Activated naive CD4-positive, alpha-beta T cell treated with anti-CD3 and anti-CD28 coated beads, Interleukin-2, amount 50 U/mL, for 72 hours (primary cell): ENCODE results near the gene KLK7. TPM values are rescaled to one million over a fixed set of nuclear protein-coding genes. Genes with fewer than 3 reads are reported as not detected.
"Not testable (repeated sequence)": the region's sequence is repeated elsewhere in the genome, so short reads cannot be mapped to it uniquely, and the experiment has no call there.

Experiments used
- ATAC-seq, 2 donors: fragments of 150-1000 bp; cut with Tn5 transposase; 2 replicates each; pipeline ENCODE4 v1.10.0; 2021; ENCODE audit warnings: mild to moderate bottlenecking in 2 of 2, moderate library complexity in 2 of 2
- DNase-seq, 2 donors: peaks; one replicate each; pipeline ENCODE4 v3.0.0; 2021 to 2022; ENCODE audit warnings: low spot score in 2 of 2
- H3K27ac Mint-ChIP-seq, 2 donors: one replicate each; pipeline ENCODE4 v1.8.0; 2022; ENCODE audit warnings: mild to moderate bottlenecking in 2 of 2, mixed read lengths in 2 of 2
- H3K36me3 Mint-ChIP-seq, 2 donors: one replicate each; pipeline ENCODE4 v1.8.0; 2022; ENCODE audit warnings: mixed read lengths in 2 of 2
- H3K9me3 Mint-ChIP-seq, 2 donors: one replicate each; pipeline ENCODE4 v1.8.0; 2022; ENCODE audit warnings: mixed read lengths in 2 of 2
- total RNA-seq, 2 donors: library from RNA; stranded (reverse); gene quantifications; one replicate each; pipeline ENCODE4 v1.2.3, GENCODE V29; 2022

Gene KLK7
- total RNA-seq, 2 donors from 2014 or later = not detected

- no peak overlapping the region for H3K27ac Mint-ChIP-seq
- no peaks in the 10 kb centered on the region for H3K36me3 Mint-ChIP-seq
- DNase-seq (no peak), ATAC-seq (no peak)
- H3K9me3 Mint-ChIP-seq = no peaks in the 10 kb centered on the region
These were observed 15.0 kb upstream of the KLK7 start for GRCh38 chr19:50998686-50999085.

GRCh38 chr19:50998061-50998460 is 14.3 kb upstream of the KLK7 start:
- no peak for DNase-seq
- H3K27ac Mint-ChIP-seq = no peak overlapping the region
- H3K36me3 Mint-ChIP-seq = no peaks in the 10 kb centered on the region
- H3K9me3 Mint-ChIP-seq = no peaks in the 10 kb centered on the region
- no peak for ATAC-seq

- DNase-seq (no peak), ATAC-seq (no peak)
- no peak overlapping the region for H3K27ac Mint-ChIP-seq
- no peaks in the 10 kb centered on the region for H3K9me3 Mint-ChIP-seq
- no peaks in the 10 kb centered on the region for H3K36me3 Mint-ChIP-seq
These were observed 10.4 kb upstream of the KLK7 start for GRCh38 chr19:50994129-50994528.

- Mint-ChIP-seq H3K36me3 (no peaks in the 10 kb centered on the region), H3K9me3 (no peaks in the 10 kb centered on the region), H3K27ac (no peak overlapping the region)
- ATAC-seq (no peak), DNase-seq (no peak)
These were observed 8.9 kb upstream of the KLK7 start for GRCh38 chr19:50992666-50993035.

GRCh38 chr19:50984416-50984815 is 699 bp upstream of the KLK7 start:
- not testable (repeated sequence) for H3K9me3 Mint-ChIP-seq, H3K36me3 Mint-ChIP-seq, DNase-seq, H3K27ac Mint-ChIP-seq, ATAC-seq

GRCh38 chr19:50982186-50982585 is 1.5 kb downstream of the KLK7 start:
- no peak for ATAC-seq
- DNase-seq = no peak
- Mint-ChIP-seq H3K36me3 (no peaks in the 10 kb centered on the region), H3K27ac (no peak overlapping the region), H3K9me3 (no peaks in the 10 kb centered on the region)

GRCh38 chr19:50981587-50982146 is 2.0 kb downstream of the KLK7 start:
- Mint-ChIP-seq H3K9me3 (no peaks in the 10 kb centered on the region), H3K27ac (peak overlapping the region; percentile 19 to 46), H3K36me3 (no peaks in the 10 kb centered on the region)

GRCh38 chr19:50980208-50980607 is 3.5 kb downstream of the KLK7 start:
- Mint-ChIP-seq H3K36me3 (no peaks in the 10 kb centered on the region), H3K27ac (no peak overlapping the region), H3K9me3 (no peaks in the 10 kb centered on the region)
- DNase-seq (no peak), ATAC-seq (no peak)

More at GRCh38 chr19:50981587-50982146, 2.0 kb downstream of the KLK7 start:
- DNase-seq (no peak), ATAC-seq (no peak)

GRCh38 chr19:50979758-50980157 is 4.0 kb downstream of the KLK7 start:
- Mint-ChIP-seq H3K27ac (no peak overlapping the region), H3K9me3 (no peaks in the 10 kb centered on the region), H3K36me3 (no peaks in the 10 kb centered on the region)
- no peak for ATAC-seq
- DNase-seq = no peak

- no peak overlapping the region for H3K27ac Mint-ChIP-seq
- ATAC-seq (no peak), DNase-seq (no peak)
- no peaks in the 10 kb centered on the region for H3K9me3 Mint-ChIP-seq
- H3K36me3 Mint-ChIP-seq = no peaks in the 10 kb centered on the region
These were observed 4.8 kb downstream of the KLK7 start for GRCh38 chr19:50978772-50979390.

- no peaks in the 10 kb centered on the region for H3K9me3 Mint-ChIP-seq
- ATAC-seq (no peak), DNase-seq (no peak)
- no peaks in the 10 kb centered on the region for H3K36me3 Mint-ChIP-seq
- H3K27ac Mint-ChIP-seq = no peak overlapping the region
These were observed 6.1 kb downstream of the KLK7 start for GRCh38 chr19:50977626-50978025.

- Mint-ChIP-seq H3K9me3 (no peaks in the 10 kb centered on the region), H3K27ac (no peak overlapping the region), H3K36me3 (no peaks in the 10 kb centered on the region)
- no peak for DNase-seq
- no peak for ATAC-seq
These were observed 8.0 kb downstream of the KLK7 start for GRCh38 chr19:50975766-50976165.

- Mint-ChIP-seq H3K9me3 (no peaks in the 10 kb centered on the region), H3K36me3 (no peaks in the 10 kb centered on the region), H3K27ac (no peak overlapping the region)
- ATAC-seq (no peak), DNase-seq (no peak)
These were observed 8.8 kb downstream of the KLK7 start for GRCh38 chr19:50974702-50975556.

GRCh38 chr19:50972795-50973376 is 10.8 kb downstream of the KLK7 start:
- no peak for ATAC-seq
- no peak for DNase-seq

GRCh38 chr19:50969810-50970209 is 13.9 kb downstream of the KLK7 start:
- H3K27ac Mint-ChIP-seq, ATAC-seq, DNase-seq, H3K9me3 Mint-ChIP-seq, H3K36me3 Mint-ChIP-seq: not testable (repeated sequence)

More at GRCh38 chr19:50972795-50973376, 10.8 kb downstream of the KLK7 start:
- no peaks in the 10 kb centered on the region for H3K36me3 Mint-ChIP-seq
- no peak overlapping the region for H3K27ac Mint-ChIP-seq
- no peaks in the 10 kb centered on the region for H3K9me3 Mint-ChIP-seq

GRCh38 chr19:50969413-50969760 is 14.3 kb downstream of the KLK7 start, which contains the start of gene KLK6:
TSS of gene KLK6 (minus strand) at chr19:50969591. CDS start at chr19:50968104, 1,487 bp downstream.
- ATAC-seq (no peak), DNase-seq (no peak)
- H3K27ac Mint-ChIP-seq = no peak within 1 kb of the TSS
- no peaks in the 10 kb centered on the region for H3K36me3 Mint-ChIP-seq
- H3K9me3 Mint-ChIP-seq = no peaks in the 10 kb centered on the region

GRCh38 chr19:50968716-50969412 is 14.9 kb downstream of the KLK7 start:
- ATAC-seq (no peak), DNase-seq (no peak)
- Mint-ChIP-seq H3K9me3 (peaks cover 3% of the 10 kb centered on the region in 2 donors), H3K27ac (no peak overlapping the region), H3K36me3 (no peaks in the 10 kb centered on the region)
